Tibial nerve (tissue), 4 donors: ENCODE data around the gene NBPF26. TPM values are rescaled to one million over a fixed set of nuclear protein-coding genes. Genes with fewer than 3 reads are reported as not detected.
"Not testable (repeated sequence)": the region's sequence is repeated elsewhere in the genome, so short reads cannot be mapped to it uniquely, and the experiment has no call there.

Source experiments
- DNase-seq, 2 donors: peaks; one replicate each; pipeline ENCODE4 v3.0.0-alpha.2; 2019; ENCODE audit warnings: low spot score in 2 of 2
- H3K27ac ChIP-seq, 4 donors: fragments of 200-600 bp; sonication (generic) in 3 of 4; one replicate each; pipeline ENCODE4 v1.5.1; 2017 to 2019; ENCODE audit warnings: mild to moderate bottlenecking in 1 of 4
- H3K27me3 ChIP-seq, 2 donors: fragments of 200-600 bp; sonication (generic) in 1 of 2; one replicate each; pipeline versions ENCODE4 v1.5.1 to v1.6.0; 2017 to 2019
- H3K36me3 ChIP-seq, 3 donors: fragments of 200-600 bp; sonication (generic); one replicate each; pipeline ENCODE4 v1.5.1; 2018 to 2019
- H3K4me1 ChIP-seq, 4 donors: fragments of 200-600 bp; sonication (generic) in 3 of 4; one replicate each; pipeline ENCODE4 v1.5.1; 2017 to 2019
- H3K4me3 ChIP-seq, 4 donors: fragments of 200-600 bp; sonication (generic) in 3 of 4; one replicate each; pipeline ENCODE4 v1.5.1; 2017 to 2019; ENCODE audit warnings: mild to moderate bottlenecking in 1 of 4, moderate library complexity in 1 of 4
- H3K9me3 ChIP-seq, 4 donors: fragments of 200-600 bp; sonication (generic) in 3 of 4; one replicate each; pipeline ENCODE4 v1.5.1; 2017 to 2019
- EP300 ChIP-seq, 2 donors: sonication (generic); formaldehyde crosslinking; IDR thresholded peaks; one replicate each; pipeline ENCODE4 v1.6.1; 2017; ENCODE audit warnings: antibody characterized with exemption in 2 of 2, mild to moderate bottlenecking in 1 of 2
- WGBS, 2 donors: methylation state at CpG; one replicate each; pipeline ENCODE4 v1.1.5; 2018; 5-methylcytosine and 5-hydroxymethylcytosine counted together
- total RNA-seq, 4 donors: library from RNA; depleted of rRNA; stranded (reverse); fragments of >200 nt; gene quantifications; one replicate each; pipeline ENCODE4 v1.1.0, GENCODE V29; 2016

NBPF26 gene
- total RNA-seq = 10 to 100 TPM in 3 of 4 donors, 1 to 10 TPM in 1; 8.5 to 41.9 (median 19.9) TPM

DNA sequence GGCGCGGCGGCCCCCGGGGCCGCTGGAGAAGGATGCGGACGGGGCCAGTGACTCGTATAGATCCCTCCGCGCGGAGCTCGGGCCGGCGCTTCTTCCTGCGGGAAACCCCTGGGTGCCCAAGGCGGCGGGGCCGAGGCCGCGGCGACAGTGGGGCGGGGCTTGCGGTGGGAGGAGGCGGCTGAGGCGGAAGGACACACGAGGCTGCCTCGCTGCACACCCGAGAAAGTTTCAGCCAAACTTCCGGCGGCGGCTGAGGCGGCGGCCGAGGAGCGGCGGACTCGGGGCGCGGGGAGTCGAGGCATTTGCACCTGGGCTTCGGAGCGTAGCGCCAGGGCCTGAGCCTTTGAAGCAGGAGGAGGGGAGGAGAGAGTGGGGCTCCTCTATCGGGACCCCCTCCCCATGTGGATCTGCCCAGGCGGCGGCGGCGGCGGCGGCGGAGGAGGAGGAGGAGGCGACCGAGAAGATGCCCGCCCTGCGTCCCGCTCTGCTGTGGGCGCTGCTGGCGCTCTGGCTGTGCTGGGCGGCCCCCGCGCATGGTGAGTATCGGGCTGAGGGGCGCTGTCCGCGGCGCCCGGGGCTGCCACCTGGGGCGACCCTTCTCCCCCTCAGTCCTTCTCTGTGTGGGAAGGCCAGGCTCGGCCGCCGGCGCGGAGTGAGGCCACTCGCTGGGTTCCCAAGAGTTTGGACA lies at the start of gene NBPF26:
NBPF26 (plus strand) TSS at position 231 of the 688 bp plus-strand sequence.
- peak in 1 of 2 donors; percentile 76 for TF ChIP-seq EP300 (IDR thresholded peaks at IDR 0.05)
- peak in 1 of 2 donors; percentile 30 for DNase-seq
- H3K27me3 ChIP-seq, H3K9me3 ChIP-seq, H3K4me1 ChIP-seq, H3K36me3 ChIP-seq: not testable (repeated sequence)
- no CpG with 5 or more reads among the region's 74 CpGs for WGBS, 2 donors
- H3K27ac ChIP-seq = peak within 1 kb of the TSS in 2 of 4 donors; percentile 68 to 83
- H3K4me3 ChIP-seq = peak within 1 kb of the TSS in 2 of 4 donors; percentile 76 to 81

- H3K27me3 ChIP-seq, DNase-seq, H3K9me3 ChIP-seq, H3K4me1 ChIP-seq, H3K4me3 ChIP-seq, H3K36me3 ChIP-seq, H3K27ac ChIP-seq: not testable (repeated sequence)
- WGBS, 2 donors = no CpG with 5 or more reads among the region's 2 CpGs
Observed at GRCh38 chr1:120680106-120680819, 43.5 kb upstream of the NBPF26 start.

DNA sequence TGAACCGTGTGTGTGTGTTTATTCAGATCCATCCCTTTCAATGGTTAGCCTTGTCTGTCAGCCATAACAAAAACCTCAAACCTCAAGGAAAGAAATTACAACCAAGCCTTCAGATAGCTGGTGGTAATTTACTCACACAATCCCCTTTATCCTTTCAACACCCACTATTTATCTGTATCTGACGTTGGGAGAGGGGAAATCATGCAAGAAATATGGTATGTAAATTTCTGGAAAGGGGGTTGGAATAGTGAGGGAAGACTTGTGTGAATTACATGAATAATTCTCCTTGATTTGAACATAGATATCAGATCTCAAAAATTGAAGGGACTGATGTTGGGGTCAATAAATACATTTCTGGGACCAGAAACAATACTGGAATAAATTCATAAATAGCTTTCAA lies 42.8 kb upstream of the NBPF26 start:
- not testable (repeated sequence) for H3K36me3 ChIP-seq, DNase-seq, H3K9me3 ChIP-seq, H3K27me3 ChIP-seq, H3K4me1 ChIP-seq, H3K27ac ChIP-seq, H3K4me3 ChIP-seq
- no CpG with 5 or more reads among the region's 2 CpGs for WGBS, 2 donors

GRCh38 chr1:120684397-120684796 lies 39.3 kb upstream of the NBPF26 start:
- H3K27ac ChIP-seq, H3K36me3 ChIP-seq, DNase-seq, H3K4me1 ChIP-seq, H3K4me3 ChIP-seq, H3K9me3 ChIP-seq, H3K27me3 ChIP-seq: not testable (repeated sequence)
- no CpG with 5 or more reads among the region's 2 CpGs for WGBS, 2 donors

DNA sequence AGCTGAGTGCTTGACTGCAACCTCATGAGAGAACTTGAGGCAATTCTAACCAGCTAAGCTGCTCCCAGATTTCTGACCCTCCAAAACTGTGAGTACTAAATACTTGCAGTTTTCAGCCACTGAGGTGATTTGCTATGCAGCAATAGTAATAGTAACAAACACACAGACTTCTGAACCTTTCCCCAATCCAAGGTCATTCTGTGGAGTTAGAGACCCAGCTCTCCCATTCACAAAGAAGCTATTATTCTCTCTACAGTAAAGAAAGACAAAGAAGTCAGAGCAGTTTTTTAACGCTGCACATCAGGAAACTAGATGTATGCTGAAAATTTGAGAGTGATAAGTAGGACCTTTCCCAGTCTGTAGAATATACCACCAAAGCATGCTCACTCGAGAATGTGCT lies 38.1 kb upstream of the NBPF26 start:
- not testable (repeated sequence) for H3K36me3 ChIP-seq, H3K27me3 ChIP-seq, H3K27ac ChIP-seq, DNase-seq, H3K4me1 ChIP-seq, H3K9me3 ChIP-seq, H3K4me3 ChIP-seq
- no CpG with 5 or more reads among the region's 2 CpGs for WGBS, 2 donors

DNA sequence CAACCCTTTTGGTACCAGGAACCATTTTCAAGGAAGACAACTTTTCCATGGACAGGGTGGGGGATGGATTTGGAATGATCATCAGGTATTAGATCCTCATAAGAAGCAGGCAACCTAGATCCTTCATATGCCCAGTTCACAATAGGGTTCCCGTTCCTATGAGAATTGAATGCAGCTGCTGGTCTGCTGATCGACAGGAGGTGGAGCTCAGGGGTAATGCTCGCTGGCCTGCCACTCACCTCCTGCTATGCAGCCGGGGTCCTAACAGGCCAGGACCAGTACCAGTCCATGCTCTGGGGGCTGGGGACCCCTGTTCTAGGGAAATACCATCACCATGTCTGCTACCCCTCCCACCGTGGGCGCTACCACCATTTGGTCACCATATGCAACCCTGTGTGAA lies 36.5 kb upstream of the NBPF26 start:
- not testable (repeated sequence) for H3K9me3 ChIP-seq, DNase-seq, H3K27ac ChIP-seq, H3K36me3 ChIP-seq, H3K27me3 ChIP-seq, H3K4me1 ChIP-seq, H3K4me3 ChIP-seq
- WGBS, 2 donors = no CpG with 5 or more reads among the region's 6 CpGs

DNA sequence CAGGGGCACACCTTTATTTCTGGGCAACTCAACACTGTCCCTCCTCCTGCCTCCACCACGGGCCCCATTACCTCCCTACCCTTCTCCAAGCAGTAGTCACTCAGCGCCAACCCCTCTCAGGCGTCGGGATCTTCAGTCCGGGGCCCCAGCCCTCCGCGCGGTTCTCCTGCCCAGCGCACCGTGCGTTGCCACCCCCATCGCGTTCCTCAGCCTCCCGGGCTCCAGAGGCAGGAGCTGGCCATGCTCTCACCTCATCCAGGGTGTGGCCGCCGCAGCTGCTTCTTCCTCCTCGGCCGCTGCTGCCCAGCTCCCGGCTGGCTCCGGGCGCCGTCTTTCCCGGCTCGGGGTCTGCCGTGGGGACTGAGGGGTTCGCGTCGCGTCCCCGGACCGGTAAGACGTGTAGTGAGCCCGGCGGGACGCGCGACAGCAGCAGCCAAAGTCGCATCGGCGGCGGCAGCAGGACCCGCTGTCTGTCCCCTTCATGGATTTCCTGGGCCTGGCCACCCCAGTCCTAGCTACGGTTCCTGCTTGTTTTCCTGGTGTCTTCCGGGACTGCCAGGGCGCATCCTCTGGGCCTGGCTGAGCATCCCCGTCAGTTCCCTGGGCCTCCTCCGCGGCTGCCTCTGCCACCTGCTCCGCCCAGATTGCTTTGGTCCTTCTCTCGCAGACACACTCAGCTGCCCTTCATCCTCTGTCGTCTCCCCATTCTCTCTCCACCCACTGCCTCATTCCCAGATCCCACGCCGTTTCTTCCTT lies 22.8 kb upstream of the NBPF26 start:
- H3K36me3 ChIP-seq, H3K27me3 ChIP-seq, H3K9me3 ChIP-seq, H3K4me1 ChIP-seq, H3K27ac ChIP-seq, DNase-seq: not testable (repeated sequence)
- no CpG with 5 or more reads among the region's 53 CpGs for WGBS, 2 donors
- H3K4me3 ChIP-seq = peak overlapping the region in 1 of 4 donors; percentile 47

DNA sequence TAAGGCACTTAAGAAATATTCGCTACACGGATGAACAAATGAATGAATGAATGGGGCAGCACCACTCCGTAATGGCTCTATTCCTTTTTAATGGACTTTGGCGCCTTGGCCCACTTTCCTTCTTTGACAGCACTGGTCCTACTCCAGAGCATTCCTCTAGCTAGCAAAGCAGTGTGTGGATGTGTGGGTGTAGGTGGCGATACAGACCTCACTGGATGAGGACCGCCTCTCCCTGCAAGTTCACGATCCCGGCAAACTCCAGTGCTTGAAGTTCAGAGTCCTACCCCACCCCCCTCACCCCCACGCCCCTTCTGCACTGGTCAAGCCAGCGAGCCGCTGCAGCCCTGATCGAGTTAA lies 409 bp upstream of the NBPF26 start:
- not testable (repeated sequence) for H3K4me1 ChIP-seq, H3K36me3 ChIP-seq, H3K9me3 ChIP-seq, H3K27me3 ChIP-seq, DNase-seq, H3K27ac ChIP-seq
- H3K4me3 ChIP-seq = peak overlapping the region in 2 of 4 donors; percentile 76 to 81
- WGBS, 2 donors = no CpG with 5 or more reads among the region's 12 CpGs

DNA sequence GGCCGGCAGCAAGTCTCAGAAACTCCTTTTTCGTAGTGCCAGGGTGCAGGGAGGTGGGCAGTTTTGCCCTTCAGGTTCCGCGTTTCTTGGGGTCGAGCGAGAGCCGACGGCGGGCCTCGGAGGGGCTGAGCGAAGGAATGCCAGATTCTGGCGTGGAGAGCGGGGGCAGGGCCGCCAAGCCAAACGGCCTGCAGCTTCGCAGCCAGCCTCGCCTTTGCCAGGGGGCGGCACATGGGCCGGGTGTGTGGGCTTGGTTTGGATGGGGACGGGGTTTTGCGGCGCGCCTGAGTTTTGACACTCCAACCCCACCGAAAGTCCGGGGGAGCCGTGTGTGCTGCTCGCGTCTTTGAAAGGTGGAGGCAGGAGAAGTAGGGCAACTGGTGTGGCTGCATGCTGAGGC lies 762 bp downstream of the NBPF26 start:
- peak overlapping the region in 2 of 4 donors; percentile 68 to 83 for H3K27ac ChIP-seq
- H3K4me3 ChIP-seq = peak overlapping the region in 2 of 4 donors; percentile 76 to 81
- H3K9me3 ChIP-seq, DNase-seq, H3K4me1 ChIP-seq, H3K27me3 ChIP-seq, H3K36me3 ChIP-seq: not testable (repeated sequence)
- WGBS, 2 donors = no CpG with 5 or more reads among the region's 28 CpGs

DNA sequence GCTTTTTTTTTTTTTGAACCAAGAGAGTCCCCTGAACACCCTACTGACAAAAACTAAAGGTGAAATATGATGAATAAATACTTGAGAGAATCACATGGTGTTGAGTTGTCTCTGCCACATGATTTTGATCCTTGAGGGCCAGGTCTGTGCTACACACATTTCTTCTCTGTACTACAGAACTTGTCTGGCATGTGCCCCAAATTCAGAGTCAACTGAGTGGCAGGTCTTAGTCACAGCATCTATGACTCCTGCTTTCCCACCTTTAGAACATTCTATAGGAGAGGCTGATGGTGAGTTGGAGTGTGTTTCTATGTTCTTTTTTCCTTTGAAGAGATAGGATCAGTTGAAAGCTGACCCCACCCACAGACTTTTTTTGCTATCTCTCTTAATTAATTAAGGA lies 5.1 kb downstream of the NBPF26 start:
- not testable (repeated sequence) for H3K27me3 ChIP-seq, H3K27ac ChIP-seq, H3K36me3 ChIP-seq, H3K4me1 ChIP-seq, H3K9me3 ChIP-seq, DNase-seq, H3K4me3 ChIP-seq

DNA sequence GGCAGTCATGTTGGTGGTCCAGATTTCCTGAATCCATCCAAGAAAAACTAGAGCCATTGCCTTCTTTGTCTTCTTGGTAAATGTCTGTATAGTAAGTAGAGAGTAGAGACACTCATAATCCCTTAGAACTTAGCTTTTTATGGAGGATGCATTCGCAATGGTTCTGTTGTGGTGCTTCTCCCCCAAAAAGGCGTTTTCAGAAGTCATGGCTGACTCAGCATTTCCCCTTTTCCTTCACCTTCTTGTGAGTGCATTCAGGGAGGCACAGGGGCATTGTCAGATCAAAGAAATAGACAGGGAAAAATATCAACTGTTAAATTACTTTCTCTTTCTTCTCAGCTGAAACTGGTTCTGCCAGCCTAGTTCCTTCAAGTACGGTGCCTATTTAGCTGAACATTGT lies 45.3 kb downstream of the NBPF26 start:
- not testable (repeated sequence) for DNase-seq, H3K27me3 ChIP-seq, H3K9me3 ChIP-seq, H3K4me1 ChIP-seq, H3K4me3 ChIP-seq, H3K36me3 ChIP-seq, H3K27ac ChIP-seq
- 20% methylated on average over 1 of the region's 3 CpGs; no CpG with 5 or more reads in 1 of the 2 donors for WGBS, 2 donors

DNA sequence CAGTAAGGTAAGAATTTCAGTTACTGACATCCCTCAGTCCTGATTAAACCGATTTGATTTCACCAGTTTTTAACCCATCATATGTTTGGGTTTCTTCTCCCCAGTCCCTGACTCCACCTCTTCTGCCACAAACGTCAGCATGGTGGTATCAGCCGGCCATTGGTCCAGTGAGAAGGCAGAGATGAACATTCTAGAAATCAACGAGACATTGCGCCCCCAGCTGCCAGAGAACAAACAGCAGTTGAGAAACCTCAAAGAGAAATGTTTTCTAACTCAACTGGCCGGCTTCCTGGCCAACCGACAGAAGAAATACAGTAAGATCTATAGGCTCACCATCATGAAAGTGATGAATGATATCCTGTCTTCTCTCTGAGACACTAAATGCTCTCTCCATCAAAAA lies 81.7 kb downstream of the NBPF26 start:
- H3K36me3 ChIP-seq, H3K9me3 ChIP-seq, H3K27ac ChIP-seq, H3K27me3 ChIP-seq, H3K4me1 ChIP-seq, H3K4me3 ChIP-seq, DNase-seq: not testable (repeated sequence)
- WGBS, 2 donors = no CpG with 5 or more reads among the region's 7 CpGs
